ENCODE data around the gene NUP160. TPM values are rescaled to one million over a fixed set of nuclear protein-coding genes. Genes with fewer than 3 reads are reported as not detected.

NUP160 gene
- polyA plus RNA-seq, 2 of the 4 experiments (the other 2 are of a cell fraction) = 34.9 to 70.4 TPM

GRCh38 chr11:47783087-47783610 is 65.0 kb downstream of the NUP160 start:
- FAIRE-seq = no peak
- POLR2A ChIA-PET = interaction anchor here (1.0 kb wide), 1 partner anchor 29 kb away, joined by 3 read pairs; no protein-coding TSS in a partner anchor
- Histone ChIP-seq H3K4me3 (no peak overlapping the region), H3K9me3 (no peaks in the 10 kb centered on the region), H3K27ac (no peak overlapping the region), H3K4me1 (no peaks in the 10 kb centered on the region), H3K4me2 (no peak overlapping the region)
- CTCF ChIA-PET = interaction anchor here (3.5 kb wide), 1 partner anchor 11 kb away, joined by 10 read pairs; no protein-coding TSS in a partner anchor
- TF ChIP-seq HDAC2 (IDR thresholded peaks at IDR 0.05) = no peak
- TF ChIP-seq ZFP36 (IDR thresholded peaks at IDR 0.05; ENCODE audit: borderline replicate concordance, partially characterized antibody) = no peak
- TF ChIP-seq, protein P1, sequence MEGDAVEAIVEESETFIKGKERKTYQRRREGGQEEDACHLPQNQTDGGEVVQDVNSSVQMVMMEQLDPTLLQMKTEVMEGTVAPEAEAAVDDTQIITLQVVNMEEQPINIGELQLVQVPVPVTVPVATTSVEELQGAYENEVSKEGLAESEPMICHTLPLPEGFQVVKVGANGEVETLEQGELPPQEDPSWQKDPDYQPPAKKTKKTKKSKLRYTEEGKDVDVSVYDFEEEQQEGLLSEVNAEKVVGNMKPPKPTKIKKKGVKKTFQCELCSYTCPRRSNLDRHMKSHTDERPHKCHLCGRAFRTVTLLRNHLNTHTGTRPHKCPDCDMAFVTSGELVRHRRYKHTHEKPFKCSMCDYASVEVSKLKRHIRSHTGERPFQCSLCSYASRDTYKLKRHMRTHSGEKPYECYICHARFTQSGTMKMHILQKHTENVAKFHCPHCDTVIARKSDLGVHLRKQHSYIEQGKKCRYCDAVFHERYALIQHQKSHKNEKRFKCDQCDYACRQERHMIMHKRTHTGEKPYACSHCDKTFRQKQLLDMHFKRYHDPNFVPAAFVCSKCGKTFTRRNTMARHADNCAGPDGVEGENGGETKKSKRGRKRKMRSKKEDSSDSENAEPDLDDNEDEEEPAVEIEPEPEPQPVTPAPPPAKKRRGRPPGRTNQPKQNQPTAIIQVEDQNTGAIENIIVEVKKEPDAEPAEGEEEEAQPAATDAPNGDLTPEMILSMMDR (IDR thresholded peaks at IDR 0.05) = no peak
- no peak for TF ChIP-seq CBX2 (IDR thresholded peaks at IDR 0.05; ENCODE audit: borderline replicate concordance, low read depth)
- no peak for TF ChIP-seq BHLHE40 (IDR thresholded peaks at IDR 0.05; ENCODE audit: low read depth, low read length)
- TF ChIP-seq, protein P2, sequence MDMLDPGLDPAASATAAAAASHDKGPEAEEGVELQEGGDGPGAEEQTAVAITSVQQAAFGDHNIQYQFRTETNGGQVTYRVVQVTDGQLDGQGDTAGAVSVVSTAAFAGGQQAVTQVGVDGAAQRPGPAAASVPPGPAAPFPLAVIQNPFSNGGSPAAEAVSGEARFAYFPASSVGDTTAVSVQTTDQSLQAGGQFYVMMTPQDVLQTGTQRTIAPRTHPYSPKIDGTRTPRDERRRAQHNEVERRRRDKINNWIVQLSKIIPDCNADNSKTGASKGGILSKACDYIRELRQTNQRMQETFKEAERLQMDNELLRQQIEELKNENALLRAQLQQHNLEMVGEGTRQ (IDR thresholded peaks at IDR 0.05) = no peak
- TF ChIP-seq RAD21 (conservative IDR thresholded peaks at IDR 0.05 in 1 of 2, IDR thresholded peaks at IDR 0.05 in 1 of 2) = no peak
- TF ChIP-seq TFCP2L1 (CRISPR knock-in tag; IDR thresholded peaks at IDR 0.05) = no peak
- TF ChIP-seq PBX3 (IDR thresholded peaks at IDR 0.05) = no peak
- no peak for TF ChIP-seq MAZ (IDR thresholded peaks at IDR 0.05; ENCODE audit: borderline replicate concordance, low read depth, low read length)
- no peak for TF ChIP-seq POLR2AphosphoS2 (conservative IDR thresholded peaks at IDR 0.05; ENCODE audit: low read length)
- no peak for TF ChIP-seq MAFK (IDR thresholded peaks at IDR 0.05; ENCODE audit: partially characterized antibody)
- no peak for TF ChIP-seq BCL3 (IDR thresholded peaks at IDR 0.05)
- no peak for TF ChIP-seq KDM1A (IDR thresholded peaks at IDR 0.05; ENCODE audit: low read depth)
- no peak for TF ChIP-seq GATA3 (IDR thresholded peaks at IDR 0.05; ENCODE audit: borderline replicate concordance)
- TF ChIP-seq FOSB (CRISPR knock-in tag; IDR thresholded peaks at IDR 0.05) = no peak
- no peak for TF ChIP-seq ESRRA (IDR thresholded peaks at IDR 0.05; ENCODE audit: borderline replicate concordance, low read length)
- ATAC-seq = no peak
- no peak for DNase-seq (ENCODE audit: low read depth in 1 of 2, low spot score in 1 of 2)
- WGBS (ENCODE audit: missing lambda C conversion rate) = 83% methylated on average over 2 of the region's 2 CpGs

- Histone ChIP-seq H3K9me3 (no peaks in the 10 kb centered on the region), H3K4me1 (no peaks in the 10 kb centered on the region), H3K4me2 (no peak overlapping the region), H3K27ac (no peak overlapping the region), H3K4me3 (no peak overlapping the region)
- ChIA-PET CTCF (interaction anchor here (2.1 kb wide), 1 partner anchor 75 kb away, joined by 8 read pairs; no protein-coding TSS in a partner anchor), POLR2A (no interaction called here)
- ATAC-seq (no peak), FAIRE-seq (no peak), DNase-seq (ENCODE audit: low read depth in 1 of 2, low spot score in 1 of 2) (no peak)
- WGBS (ENCODE audit: missing lambda C conversion rate) = 85% methylated on average over 7 of the region's 7 CpGs
- TF ChIP-seq POLR2AphosphoS2 (conservative IDR thresholded peaks at IDR 0.05; ENCODE audit: low read length) = no peak
- no peak for TF ChIP-seq TFCP2L1 (CRISPR knock-in tag; IDR thresholded peaks at IDR 0.05)
- no peak for TF ChIP-seq CEBPB (IDR thresholded peaks at IDR 0.05)
- no peak for TF ChIP-seq REST (IDR thresholded peaks at IDR 0.05)
- TF ChIP-seq, protein P3, sequence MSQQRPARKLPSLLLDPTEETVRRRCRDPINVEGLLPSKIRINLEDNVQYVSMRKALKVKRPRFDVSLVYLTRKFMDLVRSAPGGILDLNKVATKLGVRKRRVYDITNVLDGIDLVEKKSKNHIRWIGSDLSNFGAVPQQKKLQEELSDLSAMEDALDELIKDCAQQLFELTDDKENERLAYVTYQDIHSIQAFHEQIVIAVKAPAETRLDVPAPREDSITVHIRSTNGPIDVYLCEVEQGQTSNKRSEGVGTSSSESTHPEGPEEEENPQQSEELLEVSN (IDR thresholded peaks at IDR 0.05; ENCODE audit: borderline replicate concordance, low read depth) = no peak
- TF ChIP-seq GATA3 (IDR thresholded peaks at IDR 0.05; ENCODE audit: borderline replicate concordance) = no peak
These were observed 69.2 kb downstream of the NUP160 start for GRCh38 chr11:47778878-47779483.

Data from A549 (cell line).